Measurements from ENCODE around the gene UGCG.
A peak's percentile ranks its signal among the peaks of the same experiment; 100 is the strongest.
"Not testable (repeated sequence)": the region's sequence is repeated elsewhere in the genome, so short reads cannot be mapped to it uniquely, and the experiment has no call there.

The UGCG gene

DNA sequence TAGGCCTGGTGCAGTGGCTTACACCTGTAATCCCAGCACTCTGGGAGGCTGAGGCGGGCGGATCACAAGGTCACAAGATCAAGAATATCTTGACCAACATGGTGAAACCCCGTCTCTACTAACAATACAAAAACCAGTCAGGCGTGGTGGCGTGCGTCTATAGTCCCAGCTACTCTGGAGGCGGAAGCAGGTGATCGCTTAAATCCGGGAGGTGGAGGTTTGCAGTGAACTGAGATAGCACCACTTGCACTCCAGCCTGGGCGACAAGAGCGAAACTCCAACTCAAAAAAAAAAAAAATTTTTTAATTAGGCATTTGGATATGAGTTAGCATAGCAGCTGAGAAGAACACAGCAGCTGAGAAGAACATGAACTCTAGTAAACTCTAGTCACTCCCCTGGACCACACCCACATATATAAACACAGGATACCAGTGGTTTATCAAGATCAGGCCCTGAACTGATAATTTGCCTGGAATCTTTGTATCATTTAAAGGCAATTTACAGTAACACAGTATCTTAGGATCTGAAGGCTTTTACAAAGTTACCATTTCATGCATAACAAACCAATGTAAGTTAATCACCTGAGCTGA is 4.6 kb upstream of the UGCG start:
- DNase-seq, result no peak

GRCh38 chr9:111896942-111897600 is 457 bp downstream of the UGCG start:
- peak; percentile 17 to 72 (median 42) for DNase-seq

DNA sequence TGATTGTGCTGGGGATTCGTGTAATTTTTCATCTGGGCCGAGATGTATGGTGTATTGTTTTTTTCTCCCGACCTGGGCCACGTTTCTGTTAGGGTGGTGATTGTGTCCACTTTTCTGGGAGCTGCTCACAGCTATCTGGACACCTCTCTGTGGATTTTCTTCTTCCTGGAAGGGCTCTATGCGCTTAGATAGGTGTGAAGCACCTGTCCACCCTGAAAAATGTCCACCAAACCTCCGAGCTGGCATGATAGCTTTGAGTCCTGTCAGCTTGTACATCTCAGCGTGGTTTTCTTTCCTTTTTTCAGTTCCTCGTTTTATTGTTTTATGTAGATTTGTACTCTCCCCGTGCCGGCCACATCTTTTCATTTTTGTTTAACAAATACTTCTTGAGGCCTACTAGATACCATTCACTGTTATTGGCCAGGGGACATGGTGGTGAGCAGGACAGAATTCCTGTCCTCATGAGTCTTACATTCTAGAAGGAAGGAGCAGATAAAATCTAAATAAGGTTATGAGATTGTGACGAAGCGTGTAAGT is 1.1 kb downstream of the UGCG start:
- DNase-seq, result no peak

GRCh38 chr9:111898331-111899096 is 1.9 kb downstream of the UGCG start:
- no peak for DNase-seq

GRCh38 chr9:111900151-111900857 is 3.7 kb downstream of the UGCG start:
- no peak for DNase-seq

GRCh38 chr9:111900858-111901612 is 4.4 kb downstream of the UGCG start:
- no peak for DNase-seq

- DNase-seq, result no peak
Observed at GRCh38 chr9:111902391-111903139, 6.0 kb downstream of the UGCG start.

DNA sequence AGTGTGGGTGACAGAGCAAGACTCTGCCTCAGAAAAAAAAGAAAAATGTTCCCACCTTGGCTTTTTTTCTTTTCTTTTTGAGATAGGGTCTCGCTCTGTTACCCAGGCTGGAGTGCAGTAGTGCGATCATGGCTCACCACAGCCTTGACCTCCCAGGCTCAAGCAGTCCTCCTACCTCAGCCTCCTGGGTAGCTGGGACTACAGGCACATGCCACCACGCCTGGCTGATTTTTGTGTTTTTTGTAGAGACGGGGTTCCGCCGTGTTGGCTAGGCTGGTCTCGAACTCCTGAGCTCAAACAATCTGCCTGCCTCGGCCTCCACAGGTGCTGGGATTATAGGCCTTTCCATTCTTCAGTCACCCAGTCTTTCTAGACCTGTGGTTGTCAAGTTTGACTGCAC is 6.9 kb downstream of the UGCG start:
- not testable (repeated sequence) for DNase-seq

DNA sequence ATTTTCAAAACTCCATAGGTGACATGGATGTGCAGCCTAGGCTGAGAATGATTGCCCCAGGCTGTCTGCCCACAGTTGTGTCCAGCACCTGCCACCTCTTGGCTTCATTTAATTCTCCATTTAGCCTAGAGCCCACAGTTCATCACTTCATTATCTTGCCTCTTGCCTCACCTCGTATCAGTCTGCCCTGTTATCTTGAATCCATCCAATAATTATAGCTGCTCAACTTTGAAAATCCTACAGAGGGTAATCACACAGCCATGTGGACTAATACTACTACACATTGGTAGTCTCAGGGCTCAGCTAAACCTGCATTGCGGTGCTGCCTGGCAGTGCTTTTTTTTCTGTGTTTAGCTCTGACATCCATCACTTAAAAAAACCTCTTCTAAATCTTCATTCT is 7.4 kb downstream of the UGCG start:
- DNase-seq, result no peak

GRCh38 chr9:111904891-111905291 is 8.3 kb downstream of the UGCG start:
- DNase-seq, result no peak

GRCh38 chr9:111907147-111907546 is 10.5 kb downstream of the UGCG start:
- DNase-seq, result no peak

DNA sequence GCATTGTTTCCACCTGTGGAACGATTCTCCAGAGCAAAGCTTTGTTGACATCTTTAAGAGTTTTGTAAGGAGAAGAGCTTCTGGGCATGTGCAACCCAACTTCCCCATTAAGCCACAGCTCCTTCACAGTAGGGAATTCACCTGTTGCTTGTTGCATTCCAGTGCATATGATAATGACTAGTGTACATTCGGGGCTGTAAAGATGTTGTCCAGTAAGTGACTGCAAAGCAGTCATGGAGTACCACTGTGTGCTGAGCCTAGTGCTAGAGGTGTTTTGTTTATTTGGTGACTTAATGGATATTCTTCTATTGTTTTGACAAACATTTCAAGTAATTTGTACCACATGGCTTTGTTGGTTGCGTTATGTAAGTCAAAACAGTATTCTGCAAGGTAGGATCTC is 12.8 kb downstream of the UGCG start:
- DNase-seq, result no peak

GRCh38 chr9:111910428-111910827 is 13.8 kb downstream of the UGCG start:
- DNase-seq, result no peak

DNA sequence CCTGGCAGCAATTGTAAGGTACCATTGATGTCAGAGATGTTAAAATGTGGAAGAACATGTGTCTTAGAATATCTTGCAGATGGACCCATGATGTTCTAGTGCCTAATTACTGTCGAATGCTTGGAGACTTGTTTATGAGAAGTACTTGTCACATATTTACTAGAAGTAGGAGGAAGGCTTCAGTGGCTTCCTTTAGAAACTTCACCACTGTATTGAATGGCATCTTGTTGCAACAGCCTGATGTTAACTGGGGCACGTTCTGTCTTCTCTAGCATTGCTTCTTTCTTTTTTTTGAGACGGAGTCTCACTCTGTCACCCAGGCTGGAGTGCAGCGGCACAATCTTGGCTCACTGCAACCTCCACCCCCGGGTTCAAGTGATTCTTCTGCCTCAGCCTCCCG is 16.5 kb downstream of the UGCG start:
- no peak for DNase-seq

DNA sequence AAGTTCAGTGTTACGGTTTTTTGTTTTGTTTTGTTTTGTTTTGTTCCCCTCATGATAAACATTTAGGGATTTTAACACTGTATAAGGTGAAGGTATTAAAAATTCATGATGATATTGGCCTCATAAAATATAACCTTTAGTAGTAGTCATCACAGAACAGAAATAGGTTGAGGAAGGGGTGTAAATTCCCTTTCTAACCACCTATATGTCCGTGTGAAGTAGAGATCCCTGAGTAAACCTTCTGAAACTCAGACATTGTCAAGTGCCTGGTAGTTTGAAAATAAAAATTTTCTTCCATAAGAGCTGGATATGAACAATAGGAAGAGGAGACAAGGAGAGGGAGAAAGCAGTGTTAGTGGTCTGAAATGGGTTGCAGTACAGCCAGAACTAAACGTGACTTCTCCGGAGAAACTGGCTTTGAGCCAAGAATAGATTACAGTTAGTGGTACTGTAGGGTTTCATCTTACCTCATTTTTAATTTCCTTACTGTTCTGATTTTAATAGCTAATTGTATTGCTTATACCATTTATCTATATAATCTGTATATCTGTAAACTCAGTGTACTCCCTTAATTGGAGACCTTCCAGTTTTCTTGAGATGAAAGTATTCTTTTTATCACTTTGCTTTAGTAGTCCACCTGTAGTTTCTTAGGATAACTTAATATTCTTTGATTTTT is 18.3 kb downstream of the UGCG start:
- no peak for DNase-seq

DNA sequence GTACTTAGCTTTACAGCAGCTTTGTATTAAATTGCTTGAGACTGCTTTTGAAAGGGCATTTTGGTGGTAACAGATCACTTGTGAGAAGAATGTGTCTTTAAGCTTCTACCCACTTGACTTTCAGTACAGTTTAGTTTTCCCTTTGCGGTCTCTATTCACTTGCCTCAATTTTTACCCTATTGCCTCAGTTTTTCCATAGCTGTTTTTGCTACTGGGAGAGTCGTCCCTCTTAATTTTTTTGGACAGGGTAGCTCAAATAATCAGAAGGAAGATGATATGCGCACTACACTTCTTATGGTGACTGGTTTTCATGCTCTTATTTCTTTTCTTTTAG is 18.8 kb downstream of the UGCG start:
- no peak for DNase-seq

DNA sequence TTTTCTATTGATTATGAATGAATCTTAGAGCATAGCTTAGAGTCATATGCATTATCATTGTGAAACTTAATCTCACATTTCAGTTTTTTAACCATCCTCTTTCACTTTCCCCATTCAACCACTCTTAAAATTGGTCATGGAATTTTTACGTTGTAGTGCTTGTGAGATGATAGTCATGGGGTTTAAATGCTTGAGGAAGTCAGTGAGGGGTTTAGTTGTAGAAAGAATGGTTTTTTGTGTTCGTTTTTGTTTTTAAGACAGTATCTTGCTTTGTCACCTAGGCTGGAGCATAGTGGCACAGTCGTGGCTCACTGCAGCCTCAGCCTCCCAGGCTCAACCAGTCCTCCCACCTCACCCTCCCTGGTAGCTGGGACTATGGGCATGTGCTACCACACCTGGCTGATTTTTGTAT is 19.6 kb downstream of the UGCG start:
- no peak for DNase-seq

GRCh38 chr9:111917201-111917600 is 20.6 kb downstream of the UGCG start:
- no peak for DNase-seq

- no peak for DNase-seq
Observed at GRCh38 chr9:111917980-111918379, 21.4 kb downstream of the UGCG start.

- DNase-seq, result no peak
Observed at GRCh38 chr9:111919875-111920274, 23.3 kb downstream of the UGCG start.

DNA sequence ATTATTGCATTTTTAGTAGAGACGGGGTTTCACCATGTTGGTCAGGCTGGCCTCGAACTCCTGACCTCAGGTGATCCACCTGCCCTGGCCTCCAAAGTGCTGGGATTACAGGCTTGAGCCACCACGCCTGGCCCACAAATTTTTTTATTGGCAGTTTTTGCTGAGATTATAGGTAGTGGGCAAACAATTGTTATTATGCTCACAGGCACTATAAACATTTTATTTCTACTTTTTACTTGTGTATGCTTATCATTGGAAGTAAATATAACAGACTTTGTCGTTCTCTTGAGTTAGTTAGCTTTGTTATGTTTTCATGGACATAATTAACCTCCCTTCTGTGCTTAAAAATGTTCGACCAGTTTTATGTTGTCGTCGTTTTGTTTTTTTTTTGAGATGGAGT is 23.9 kb downstream of the UGCG start:
- no peak for DNase-seq
